NCI-H2081 (cell line): Measurements from ENCODE around the gene MRTFA.
"Not testable (repeated sequence)": the region's sequence is repeated elsewhere in the genome, so short reads cannot be mapped to it uniquely, and the experiment has no call there.

Experiments
- DNase-seq, 2 experiments: peaks; one replicate each; lab custom pipeline; 2025; lab: John Stamatoyannopoulos, UW

Gene MRTFA

DNA sequence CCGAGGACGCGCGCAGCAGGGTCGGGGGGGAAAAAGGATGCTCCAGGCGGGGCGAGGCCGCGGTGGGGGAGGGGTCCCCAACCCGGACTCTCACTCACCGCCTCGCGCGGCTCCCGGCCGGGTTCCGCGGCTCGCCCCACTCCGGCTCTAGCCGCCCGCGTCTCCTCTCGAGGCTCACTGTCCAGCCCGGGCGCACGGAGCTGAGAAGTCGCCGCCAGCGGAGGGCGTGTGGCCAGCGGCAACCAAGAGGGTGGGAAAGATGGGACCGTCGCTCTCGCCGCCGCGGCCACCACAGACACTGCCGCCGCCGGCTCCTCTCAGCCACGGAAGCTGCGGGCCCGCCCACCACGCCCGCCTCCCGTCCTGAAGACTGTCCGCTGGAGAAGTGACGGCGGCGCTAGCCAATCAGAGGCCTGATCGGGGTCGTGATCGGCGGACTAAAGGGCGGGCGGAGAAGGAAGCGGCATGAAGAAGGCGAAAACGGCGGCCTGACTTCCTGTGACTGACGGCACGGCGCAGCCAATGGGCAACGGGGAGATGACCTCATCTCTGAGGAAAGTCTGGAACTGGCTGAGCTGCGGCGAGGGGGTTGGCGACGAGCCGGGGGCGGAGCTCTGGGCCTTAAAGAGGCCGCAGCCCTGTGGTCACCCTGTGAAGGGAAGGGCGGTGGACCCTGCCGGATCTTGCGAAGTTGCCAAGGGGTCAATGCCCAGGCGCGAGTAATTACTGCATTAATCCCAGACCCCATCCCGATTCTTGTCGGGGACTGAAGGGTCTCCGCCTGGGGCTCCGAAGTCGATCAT lies at the start of gene MRTFA:
MRTFA (minus strand) TSS at position 340 of the 803 bp plus-strand sequence.
- DNase-seq = peak; percentile 97 to 99

DNA sequence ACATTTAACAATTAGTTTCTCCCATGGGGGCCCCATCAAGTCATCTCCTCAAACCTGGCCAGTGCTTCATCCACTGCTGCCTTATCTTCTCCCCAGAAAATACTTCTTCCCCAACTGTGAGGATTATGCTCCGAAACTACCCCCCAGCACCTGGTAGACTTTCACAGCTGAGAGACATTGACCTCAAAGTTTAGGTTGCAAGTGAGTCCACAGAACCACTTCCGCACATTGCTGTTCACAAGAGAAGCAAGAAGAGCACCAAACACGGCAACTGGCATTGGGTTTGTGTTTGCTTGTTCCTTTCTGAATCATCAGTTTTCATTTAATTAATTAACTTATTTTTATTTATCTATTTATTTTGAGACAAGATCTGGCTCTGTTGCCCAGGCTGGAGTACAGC lies 48.9 kb upstream of the MRTFA start:
- DNase-seq = no peak

DNA sequence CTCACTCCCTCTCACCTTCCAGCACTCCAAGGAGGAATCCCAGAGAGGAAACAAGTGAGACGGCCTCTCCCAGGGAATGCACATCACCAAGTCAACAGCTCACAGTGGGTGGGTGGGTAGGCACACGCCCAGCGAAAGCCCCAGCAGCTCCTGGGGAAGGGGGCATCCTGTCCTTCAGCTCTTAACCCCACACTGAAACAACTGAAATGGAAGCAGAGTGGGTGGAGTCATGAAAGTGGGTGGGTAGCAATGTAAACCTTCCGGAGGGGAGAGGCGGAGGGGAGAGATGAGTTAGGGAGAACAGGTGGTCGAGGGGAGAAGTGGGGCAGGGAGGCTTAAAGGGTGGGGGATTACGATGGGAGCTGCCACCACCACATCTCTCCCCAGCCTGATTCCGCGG lies 48.2 kb upstream of the MRTFA start:
- DNase-seq = no peak

DNA sequence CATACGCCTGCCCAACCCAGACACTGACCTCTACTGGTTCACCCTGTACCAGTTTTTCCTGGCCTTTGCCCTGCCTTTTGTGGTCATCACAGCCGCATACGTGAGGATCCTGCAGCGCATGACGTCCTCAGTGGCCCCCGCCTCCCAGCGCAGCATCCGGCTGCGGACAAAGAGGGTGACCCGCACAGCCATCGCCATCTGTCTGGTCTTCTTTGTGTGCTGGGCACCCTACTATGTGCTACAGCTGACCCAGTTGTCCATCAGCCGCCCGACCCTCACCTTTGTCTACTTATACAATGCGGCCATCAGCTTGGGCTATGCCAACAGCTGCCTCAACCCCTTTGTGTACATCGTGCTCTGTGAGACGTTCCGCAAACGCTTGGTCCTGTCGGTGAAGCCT lies 44.9 kb upstream of the MRTFA start:
- DNase-seq = no peak

DNA sequence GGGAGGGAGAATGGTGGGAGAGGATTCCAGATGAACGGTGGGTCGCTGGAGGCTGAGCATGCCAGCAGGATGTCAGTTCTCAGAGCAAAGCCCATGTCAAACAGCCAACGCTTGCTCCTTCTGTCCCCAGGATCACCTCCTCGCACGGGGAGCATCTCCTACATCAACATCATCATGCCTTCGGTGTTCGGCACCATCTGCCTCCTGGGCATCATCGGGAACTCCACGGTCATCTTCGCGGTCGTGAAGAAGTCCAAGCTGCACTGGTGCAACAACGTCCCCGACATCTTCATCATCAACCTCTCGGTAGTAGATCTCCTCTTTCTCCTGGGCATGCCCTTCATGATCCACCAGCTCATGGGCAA lies 44.3 kb upstream of the MRTFA start:
- no peak for DNase-seq

DNA sequence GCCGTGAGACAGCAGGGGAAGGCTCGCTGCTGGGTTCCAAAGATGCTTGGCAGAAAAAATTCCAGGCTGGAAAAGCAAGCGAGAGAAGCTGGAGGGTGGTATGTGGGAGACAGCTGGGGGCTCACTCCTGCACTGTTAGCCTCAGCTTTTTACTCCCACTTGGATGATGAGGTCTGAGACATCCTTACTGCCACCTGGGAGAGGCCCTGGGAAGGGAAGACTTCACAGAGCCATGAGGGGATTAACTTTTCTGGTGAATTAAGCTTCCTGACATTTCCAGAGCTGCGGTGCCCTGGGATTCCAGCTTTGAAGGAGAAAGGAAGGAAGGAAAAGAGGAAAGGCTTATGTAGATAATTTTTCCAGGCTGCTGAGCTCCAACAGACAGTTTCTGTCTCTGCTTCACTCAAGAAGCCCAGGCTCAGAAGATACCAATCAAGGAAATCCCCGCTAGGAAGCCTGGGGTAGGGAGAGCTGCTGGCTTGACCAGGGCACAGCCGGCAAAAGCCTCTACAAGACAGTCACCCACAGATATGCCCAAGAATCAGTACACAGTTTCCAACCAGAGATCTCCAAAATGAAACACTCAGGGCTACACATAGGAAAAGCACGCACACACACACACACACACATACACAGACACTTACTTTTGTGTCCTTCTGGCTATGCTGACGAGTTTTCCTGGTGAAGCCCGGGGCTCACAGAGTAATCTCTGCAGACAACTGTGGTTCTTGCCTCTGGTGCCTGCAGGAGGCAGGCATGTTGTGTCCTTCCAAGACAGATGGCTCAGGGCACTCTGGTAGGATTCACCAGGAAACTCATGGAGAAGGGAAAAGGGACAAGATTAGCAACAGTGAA lies 43.7 kb upstream of the MRTFA start:
- DNase-seq = no peak

DNA sequence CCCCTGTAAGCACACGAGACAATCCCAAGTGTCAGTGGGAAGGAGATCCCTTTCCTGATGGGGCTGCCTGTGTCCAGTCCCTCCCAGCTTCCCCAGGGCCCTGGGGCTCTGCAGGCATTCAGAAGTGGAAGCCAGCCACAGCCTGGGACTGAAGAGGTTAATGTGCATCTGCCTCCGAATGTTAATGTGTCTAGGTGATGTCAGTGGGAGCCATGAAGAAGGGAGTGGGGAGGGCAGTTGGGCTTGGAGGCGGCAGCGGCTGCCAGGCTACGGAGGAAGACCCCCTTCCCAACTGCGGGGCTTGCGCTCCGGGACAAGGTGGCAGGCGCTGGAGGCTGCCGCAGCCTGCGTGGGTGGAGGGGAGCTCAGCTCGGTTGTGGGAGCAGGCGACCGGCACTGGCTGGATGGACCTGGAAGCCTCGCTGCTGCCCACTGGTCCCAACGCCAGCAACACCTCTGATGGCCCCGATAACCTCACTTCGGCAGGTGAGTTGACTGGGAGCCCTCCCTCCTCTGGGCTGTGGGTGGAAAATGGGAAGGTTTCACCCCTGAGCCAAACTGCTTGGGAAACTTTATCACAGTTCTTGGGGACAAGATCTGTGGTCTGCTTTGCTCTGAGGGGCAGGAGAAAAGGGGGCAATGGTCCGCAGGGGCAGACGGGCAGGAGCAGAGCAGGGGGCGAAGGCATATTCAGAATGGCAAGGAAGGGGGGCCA lies 42.9 kb upstream of the MRTFA start, which contains the start of gene MCHR1:
MCHR1 (plus strand) TSS at position 236 of the 715 bp plus-strand sequence; CDS start at position 405, 169 bp downstream.
- no peak for DNase-seq

DNA sequence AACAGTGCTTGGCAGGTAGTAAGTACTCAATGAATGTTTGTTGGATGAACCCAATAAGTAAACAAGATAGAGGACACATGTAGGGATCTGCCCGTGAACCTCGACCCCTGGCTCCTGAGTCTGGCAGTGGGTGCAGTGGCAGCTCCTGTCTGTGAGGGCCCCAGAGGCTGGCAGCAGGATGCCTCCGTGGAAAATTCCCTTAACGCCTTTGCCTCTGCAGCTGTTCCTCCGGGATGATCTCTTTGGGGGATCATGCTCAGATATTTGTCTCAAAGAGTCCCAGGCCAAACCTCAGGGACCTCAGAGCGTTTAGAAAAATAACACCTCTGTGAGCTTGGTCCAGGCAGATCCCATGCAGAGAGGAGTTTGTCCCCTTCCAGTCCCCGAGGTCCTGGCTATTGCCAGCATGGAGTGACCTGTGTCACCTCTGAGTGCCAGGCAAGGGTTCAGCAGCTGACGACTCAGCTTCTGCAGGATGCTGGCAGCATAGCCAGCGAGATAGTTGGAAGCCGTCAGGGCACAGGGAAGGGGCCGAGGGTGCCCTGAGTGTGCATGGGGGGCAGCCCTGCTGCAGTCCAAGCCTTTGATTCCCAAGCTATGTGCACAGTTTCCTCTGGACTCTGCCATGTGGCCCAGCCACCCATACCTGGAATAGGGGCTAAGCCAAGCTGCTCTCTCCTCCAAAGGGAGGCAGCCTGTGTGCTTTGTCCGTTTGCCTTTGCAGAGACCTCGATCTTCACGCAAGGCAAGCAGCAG lies 42.2 kb upstream of the MRTFA start:
- DNase-seq = no peak

DNA sequence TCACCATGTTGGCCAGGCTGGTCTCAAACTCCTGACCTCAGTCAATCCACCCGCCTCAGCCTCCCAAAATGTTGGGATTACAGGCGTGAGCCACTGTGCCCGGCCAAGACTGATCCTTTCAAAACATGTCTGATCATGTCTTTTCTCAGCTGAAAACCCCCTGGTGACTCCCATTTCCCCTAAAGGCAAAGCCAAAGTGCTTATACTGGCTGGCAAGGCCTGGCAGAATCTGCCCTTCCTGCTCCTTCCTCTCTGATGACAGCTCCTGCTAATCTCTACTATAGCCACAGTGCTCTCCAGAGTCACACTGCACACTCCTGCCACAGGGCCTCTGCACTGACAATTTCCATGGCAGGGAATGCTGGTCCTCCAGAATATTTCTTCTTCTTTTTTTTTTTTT lies 40.1 kb upstream of the MRTFA start:
- no peak for DNase-seq

DNA sequence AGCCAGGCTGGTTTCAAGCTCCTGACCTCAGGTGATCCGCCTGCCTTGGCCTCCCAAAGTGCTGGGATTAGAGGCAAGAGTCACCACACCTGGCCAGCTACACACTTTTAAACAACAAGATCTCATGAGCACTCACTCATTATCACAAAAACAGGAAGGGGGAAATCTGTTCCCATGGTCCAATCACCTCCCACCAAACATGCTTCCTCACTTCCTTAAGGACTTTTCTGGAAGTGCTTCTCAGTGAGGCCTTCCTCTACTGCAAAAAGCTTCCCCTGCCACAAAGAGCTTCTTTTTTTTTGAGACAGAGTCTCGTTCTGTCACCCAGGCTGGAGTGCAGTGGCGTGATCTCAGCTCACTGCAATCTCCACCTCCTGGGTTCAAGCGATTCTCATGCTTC lies 39.6 kb upstream of the MRTFA start:
- DNase-seq = not testable (repeated sequence)

DNA sequence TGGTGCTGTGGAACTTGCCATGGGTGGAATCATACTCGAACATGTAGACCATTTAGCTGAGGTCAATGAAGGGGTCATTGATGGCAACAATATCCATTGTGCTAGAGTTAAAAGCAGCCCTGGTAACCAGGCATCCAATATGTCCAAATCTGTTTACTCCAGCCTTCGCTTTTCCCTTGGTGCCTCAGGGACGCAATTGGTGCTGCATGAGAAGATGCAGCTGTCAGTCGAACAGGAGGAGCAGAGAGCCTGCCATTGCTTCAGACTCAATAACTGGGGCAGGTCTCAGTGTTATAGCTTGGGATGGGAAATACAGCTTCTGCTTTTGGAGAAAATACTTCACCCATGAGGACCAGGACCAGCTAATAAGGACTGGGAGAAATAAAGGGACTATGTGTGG lies 37.8 kb upstream of the MRTFA start:
- DNase-seq = no peak

DNA sequence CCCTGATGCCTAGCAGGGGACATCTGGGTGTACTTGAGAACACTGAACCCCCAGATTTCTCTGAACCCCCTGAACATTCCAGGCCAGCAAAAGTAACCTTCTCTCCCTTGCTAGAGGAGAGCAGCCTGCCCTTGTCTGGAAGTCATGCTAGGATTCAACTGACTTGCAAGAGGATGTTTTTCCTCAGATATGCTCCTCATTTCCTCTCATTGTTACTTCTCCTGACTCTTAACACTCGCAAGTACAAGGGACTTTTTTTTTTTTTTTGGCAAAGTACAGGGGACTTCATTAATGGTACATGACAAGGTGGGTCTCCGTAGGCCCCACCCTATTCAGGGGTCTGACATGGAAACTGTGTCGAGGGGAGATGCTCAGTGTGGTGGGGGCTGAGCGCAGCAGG lies 36.5 kb upstream of the MRTFA start:
- no peak for DNase-seq

DNA sequence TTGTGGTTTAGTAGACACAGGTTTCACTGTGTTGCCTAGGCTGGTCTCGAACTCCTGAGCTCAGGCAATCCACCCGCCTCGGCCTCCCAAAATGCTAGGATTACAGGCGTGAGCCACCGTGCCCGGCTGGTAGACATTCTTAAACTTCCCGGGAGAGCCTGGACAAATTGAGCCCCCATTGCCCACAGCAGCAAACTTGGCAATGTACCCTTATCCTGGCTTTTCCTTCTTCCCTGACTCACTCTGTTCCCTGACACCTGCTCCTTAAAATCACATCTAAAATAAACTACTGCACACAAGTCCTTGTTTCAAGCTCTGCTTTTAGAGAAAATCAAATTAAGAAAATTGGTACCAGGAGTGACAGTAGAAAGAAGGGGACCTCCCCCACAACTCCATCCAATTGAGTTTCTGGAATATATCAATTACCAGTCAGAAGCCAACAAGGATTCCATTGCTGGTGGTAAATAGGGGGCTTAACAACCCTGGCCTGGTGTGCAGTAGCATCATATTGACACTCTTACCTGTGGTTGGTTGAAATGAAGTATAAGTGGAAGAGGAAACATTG lies 35.4 kb upstream of the MRTFA start:
- no peak for DNase-seq

DNA sequence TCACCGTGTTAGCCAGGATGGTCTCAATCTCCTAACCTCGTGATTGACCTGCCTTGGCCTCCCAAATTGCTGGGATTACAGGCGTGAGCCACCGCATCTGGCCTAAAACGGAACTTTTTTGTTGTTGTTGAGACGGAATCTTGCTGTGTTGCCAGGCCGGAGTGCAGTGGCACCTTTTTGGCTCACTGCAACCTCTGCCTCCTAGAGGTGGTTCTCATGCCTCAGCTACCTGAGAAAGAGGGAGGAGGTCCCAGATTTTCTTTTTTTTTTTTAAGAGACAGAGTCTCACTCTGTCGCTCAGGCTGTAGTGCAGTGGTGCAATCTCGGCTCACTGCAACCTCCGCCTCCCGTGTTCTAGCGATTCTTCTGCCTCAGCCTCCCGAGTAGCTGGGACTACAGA lies 34.9 kb upstream of the MRTFA start:
- DNase-seq = no peak

DNA sequence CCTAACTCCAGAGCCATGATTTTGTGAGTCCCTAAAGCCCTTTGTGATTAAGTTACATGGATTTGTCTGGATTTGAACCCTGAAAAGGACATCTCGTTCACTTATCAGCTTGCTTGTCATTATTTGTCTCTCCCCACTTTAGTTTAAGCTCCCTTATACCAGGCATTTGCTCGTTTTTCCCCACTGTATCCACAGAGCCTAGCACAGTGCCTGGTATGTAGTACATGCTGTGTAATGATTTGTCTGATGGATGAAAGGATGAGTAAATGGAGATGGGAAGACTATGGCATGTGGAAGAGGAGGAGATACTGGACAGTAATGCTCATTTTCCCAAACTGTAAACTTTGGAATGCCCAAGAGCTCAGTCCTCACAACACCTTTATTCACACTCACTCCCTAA lies 33.5 kb upstream of the MRTFA start:
- DNase-seq = no peak

DNA sequence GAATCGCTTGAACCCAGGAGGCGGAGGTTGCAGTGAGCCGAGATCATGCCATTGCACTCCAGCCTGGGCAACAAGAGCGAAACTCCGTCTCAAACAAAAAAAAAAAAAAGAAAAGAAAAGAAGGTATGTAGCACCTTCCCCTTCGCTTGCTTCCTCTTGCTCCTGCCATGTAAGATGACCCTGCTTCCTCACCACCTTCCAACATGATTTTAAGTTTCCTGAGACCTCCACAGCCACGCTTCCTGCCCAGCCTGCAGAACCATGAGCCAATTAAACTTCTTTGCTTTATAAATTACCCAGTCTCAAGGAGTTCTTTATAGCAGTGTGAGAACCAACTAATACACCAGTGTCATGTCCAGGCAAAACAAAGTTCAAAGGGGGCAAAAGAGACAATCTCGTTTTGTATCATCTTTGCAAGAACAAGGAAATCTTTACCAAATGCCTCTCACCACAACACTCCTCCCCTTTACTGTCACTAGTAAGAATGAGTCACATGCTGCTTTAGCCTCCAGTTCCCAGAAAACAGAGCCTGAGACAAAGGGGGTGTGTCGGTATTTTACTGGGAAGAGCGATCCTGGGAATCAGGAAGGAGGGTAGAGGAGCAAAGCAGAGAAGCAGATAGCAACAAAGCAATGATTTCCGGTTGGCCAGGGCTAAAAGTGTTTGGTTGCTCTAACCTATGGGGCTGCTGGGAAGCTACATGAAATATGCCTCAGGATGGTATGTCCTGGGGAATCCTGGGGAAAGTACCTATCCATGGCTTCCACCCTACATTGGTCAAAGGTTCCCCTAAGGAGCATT lies 32.3 kb upstream of the MRTFA start:
- no peak for DNase-seq

DNA sequence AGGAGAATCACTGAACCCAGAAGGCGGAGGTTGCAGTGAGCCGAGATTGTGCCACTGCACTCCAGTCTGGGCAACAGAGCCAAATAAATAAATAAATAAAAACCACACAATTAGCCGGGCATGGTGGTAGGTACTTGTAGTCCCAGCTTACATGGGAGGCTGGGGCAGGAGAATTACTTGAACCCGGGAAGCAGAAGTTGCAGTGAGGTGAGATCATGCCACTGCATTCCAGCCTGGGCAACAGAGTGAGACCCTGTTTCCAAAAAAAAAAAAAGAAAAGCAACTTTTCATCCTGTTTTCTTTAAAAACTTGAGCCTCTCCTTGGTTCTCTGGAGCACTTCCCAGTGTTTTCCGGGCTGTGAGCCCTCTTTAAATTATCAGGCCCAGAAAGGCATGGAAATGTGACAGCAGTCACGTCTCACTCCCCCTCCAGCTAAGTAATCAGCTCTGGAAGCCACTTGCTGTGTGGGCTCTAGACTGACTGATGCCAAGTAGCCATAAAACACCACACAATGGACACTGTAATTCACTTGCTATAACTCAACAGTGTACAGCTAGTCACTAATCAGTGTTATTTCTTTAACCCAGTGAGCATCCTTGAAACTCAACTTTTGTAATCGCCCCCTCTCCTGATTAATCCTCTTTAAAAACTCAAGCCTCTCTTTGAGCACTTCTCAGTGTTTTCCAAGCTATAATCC lies 29.8 kb upstream of the MRTFA start:
- DNase-seq = peak in 1 of 2 experiments; percentile 18

DNA sequence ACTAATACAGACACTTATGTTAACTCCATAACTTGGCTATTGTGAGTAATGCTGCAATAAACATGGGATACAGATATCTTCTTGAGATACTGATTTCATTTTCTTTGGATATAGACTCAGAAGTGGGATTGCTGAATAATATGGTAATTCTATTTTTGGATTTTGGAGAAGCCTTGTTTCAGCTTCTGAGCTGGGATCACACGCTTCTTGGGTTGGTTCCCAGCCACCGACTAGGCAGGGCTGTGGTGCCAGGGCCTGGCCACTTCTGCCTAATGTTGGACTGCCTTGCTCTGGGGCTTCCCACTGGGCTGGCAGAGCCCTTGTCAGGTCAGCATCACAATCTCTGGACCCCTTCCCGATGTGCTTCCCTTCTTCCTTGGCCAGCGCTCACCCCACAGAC lies 28.8 kb upstream of the MRTFA start:
- no peak for DNase-seq

DNA sequence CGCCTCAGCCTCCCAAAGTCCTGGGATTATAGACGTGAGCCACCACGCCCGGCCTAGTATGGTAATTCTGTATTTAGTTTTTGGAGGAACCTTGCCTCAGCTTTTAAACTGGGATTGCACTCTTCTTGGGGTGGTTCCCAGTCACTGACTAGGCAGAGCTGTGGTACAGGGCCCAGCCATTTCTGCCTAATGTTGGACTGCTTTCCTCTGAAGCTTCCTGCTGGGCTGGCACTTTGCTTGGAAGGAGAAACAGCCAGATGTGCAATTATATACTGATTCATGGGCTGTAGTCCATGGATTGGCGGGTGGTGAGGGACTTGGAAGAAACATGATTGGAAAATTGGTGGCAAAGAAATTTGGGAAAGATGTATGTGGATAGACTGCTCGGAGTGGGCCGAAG lies 25.2 kb upstream of the MRTFA start:
- DNase-seq = no peak

DNA sequence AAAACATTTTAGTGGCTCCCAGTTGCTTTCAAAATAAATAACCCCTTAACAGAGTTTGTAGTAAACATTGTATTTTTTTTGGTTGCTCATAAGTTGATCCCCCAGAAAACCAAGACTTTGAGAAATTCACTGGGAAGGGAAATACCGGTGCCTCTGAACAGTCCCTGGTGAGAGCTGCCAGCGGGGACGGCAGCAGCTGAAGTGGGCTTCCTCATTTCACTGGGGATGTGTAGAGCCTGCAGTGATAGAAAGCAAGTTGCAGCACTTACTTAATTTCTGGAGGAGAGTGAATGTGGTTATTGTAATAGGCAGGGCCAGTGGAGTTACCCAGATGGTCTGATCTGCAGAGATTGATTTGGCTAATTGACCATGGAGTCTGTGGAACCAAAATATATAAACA lies 24.2 kb upstream of the MRTFA start:
- no peak for DNase-seq
